NCI-H226 (cell line): Measurements from ENCODE around the gene FBXL13.
"Not testable (repeated sequence)": the region's sequence is repeated elsewhere in the genome, so short reads cannot be mapped to it uniquely, and the experiment has no call there.

Experiments used
- DNase-seq: peaks from one replicate; pipeline ENCODE4 v3.0.0-alpha.2; 2015

The FBXL13 gene

DNA sequence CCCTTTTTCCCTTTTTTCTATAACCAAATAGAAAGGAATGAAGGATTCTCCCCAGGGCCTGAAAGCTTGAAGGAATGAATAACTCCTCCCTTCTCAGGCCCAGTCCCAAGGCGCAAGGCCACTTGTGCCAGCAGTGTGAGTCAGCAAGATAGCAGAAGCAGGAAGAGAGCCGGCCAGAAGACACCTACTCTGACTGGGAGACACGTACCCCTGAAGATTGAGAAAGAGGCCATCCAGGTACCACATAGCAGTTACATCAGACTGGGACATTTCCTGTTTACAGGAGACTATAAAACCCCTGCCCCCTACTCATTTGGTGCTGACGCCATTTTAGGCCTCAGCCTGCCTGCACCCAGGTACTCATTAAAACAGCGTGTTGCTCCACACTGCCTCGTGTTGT lies 96.3 kb downstream of the FBXL13 start:
- DNase-seq, result peak; percentile 95

DNA sequence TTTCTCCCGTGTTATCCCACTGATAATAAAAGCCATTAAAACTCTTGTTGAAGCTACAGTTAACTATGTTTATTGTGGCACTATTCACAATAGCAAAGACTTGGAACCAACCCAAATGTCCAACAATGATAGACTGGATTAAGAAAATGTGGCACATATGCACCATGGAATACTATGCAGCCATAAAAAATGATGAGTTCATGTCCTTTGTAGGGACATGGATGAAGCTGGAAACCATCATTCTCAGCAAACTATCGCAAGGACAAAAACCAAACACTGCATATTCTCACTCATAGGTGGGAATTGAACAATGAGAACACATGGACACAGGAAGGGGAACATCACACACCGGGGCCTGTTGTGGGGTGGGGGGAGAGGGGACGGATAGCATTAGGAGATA lies 97.0 kb downstream of the FBXL13 start:
- DNase-seq, result not testable (repeated sequence)

DNA sequence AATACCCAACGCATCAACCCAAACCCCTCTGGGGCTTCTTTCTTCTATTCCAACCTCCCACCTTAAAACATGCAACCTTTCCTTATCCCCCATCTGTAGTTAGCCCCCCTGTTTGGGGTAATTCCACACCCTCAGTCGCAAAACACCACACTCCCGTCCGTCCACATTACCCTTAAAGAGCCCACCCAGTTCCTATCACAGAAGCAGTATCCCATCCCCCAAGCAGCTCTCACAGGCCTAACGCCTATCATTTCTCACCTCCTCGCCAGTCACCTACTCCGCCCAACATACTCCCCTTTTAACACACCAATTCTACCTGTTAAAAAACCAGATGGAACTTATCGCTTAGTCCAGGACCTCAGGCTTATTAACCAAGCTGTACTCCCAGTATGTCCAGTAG lies 98.1 kb downstream of the FBXL13 start:
- no peak for DNase-seq

DNA sequence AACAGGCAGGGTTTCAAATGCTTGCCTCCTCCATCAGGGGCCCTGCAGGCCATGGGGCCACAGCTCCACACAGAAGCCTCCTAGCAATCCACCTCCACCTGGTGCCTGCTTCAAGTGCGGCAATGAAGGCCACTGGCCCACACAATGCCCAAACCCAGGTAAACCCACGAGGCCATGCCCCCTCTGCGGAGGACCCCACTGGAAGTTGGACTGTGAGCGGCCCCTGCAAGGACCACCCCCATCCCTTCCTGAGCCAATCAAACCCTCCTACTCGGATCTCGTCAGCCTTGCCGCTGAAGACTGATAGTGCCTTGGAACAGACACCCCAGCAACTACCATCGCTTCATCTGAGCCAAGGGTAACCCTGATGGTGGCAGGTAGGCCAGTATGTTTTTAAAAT lies 98.7 kb downstream of the FBXL13 start:
- DNase-seq, result no peak

DNA sequence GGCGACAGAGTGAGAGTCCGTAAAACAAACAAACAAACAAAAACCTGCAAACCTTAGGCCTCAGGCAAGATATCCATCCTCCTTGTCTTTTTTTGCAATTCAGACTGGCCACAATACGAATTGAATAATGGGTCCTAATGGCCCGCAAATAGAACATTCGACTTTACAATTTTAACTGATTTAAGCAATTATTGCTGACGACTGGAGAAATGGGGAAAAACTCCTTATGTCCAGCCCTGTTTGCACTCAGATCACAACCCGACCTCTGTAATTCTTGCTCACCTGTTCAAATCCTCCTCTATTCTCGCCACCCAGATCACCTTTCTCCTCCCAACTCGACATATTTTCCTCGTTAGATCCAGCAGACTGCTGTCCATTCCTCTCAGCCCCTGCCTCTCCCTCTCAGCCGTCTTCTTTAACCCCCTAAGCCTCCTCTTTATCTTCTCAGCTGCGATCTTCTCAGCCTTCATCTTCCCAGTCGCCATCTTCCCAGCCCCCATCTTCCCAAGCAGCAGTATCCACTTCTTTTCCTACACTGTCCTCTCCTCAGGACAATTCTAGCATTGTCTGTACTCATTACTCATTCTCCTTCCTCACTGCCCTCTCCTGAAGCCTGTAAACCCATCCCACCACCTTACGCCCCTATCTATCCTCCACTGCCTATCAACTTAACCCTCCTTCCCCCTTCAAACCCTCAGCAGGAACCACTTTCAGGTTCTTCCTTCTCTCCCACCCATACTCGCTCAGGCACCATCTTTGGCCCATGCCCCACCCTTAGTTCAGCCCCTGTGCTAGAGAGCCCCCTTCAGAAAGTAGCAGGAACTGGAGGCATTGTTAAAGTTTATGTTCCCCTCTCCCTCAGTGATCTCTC lies 100.0 kb downstream of the FBXL13 start:
- no peak for DNase-seq

DNA sequence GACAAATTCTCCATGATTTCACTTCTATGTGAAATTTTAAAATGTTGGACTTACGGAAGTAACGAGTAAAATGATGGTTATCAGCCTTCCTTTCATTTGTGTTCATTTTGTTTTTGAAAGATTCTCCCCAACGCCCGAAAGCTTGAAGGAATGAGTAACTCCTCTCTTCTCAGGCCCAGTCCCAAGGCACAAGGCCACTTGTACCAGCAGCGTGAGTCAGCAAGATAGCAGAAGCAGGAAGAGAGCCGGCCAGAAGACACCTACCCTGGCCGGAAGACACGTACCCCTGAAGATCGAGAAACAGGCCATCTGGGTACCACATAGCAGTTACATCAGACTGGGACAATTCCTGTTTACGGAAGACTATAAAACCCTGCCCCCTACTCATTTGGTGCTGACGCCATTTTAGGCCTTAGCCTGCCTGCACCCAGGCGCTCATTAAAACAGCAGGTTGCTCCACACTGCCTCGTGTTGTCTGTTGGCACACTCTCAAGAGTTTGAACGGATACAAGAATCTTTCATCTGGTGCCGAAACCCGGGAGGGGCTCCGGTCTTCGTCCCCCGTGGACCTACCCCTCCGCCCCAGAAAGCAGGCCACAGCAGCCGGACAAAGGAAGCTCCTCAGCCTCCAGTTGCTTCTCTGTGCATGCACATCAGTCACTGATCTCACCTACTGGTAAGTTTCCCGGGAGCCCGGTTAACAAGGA lies 101.3 kb downstream of the FBXL13 start:
- no peak for DNase-seq

DNA sequence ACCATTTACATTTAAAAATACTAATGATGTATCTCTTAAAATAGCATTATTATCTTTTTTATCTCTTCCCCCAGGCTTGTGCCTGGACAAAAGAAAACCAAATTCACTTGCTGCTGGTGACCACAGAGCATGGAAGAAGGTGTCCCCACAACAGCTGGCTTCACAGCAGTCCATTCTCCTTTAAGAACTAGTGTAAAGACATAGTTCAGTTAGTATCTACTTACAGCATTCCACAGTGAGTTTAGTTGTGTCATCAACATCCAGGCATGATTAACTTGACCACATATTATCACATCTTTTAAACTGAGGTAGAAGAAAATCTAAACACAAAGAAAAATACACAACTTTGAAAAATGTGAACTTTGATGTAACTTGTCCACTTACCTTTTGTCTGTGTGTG lies 106.8 kb downstream of the FBXL13 start:
- peak; percentile 64 for DNase-seq

DNA sequence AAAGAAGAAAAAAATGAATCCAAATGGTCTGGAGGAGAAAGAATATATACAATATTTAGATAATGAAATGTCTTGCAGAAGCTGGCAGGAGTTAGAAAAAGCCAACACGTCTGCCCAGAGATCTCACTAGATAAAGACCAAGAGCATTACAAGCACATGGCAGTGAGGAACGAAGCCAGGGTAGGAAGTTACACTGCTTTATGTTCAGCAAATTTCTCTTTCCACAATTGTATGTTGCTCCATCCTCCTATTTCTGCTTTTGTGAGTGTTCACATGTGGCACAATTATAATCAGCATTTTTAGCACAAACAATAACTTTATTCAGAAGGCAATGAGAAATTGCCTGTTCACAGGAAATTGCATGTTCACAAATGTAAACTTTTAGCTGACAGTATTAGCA lies 108.1 kb downstream of the FBXL13 start:
- DNase-seq, result no peak

DNA sequence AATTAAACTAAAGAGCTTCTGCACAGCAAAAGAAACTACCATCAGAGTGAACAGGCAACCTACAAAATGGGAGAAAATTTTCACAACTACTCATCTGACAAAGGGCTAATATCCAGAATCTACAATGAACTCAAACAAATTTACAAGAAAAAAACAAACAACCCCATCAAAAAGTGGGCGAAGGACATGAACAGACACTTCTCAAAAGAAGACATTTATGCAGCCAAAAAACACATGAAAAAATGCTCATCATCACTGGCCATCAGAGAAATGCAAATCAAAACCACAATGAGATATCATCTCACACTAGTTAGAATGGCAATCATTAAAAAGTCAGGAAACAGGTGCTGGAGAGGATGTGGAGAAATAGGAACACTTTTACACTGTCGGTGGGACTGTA lies 112.6 kb downstream of the FBXL13 start:
- DNase-seq, result not testable (repeated sequence)

DNA sequence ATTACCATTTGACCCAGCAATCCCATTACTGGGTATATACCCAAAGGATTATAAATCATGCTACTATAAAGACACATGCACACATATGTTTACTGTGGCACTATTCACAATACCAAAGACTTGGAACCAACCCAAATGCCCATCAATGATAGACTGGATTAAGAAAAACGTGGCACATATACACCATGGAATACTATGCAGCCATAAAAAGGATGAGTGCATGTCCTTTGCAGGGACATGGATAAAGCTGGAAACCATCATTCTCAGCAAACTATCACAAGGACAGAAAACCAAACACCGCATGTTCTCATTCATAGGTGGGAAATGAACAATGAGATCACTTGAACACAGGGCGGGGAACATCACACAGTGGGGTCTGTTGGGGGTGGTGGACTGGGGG lies 116.6 kb downstream of the FBXL13 start:
- not testable (repeated sequence) for DNase-seq

DNA sequence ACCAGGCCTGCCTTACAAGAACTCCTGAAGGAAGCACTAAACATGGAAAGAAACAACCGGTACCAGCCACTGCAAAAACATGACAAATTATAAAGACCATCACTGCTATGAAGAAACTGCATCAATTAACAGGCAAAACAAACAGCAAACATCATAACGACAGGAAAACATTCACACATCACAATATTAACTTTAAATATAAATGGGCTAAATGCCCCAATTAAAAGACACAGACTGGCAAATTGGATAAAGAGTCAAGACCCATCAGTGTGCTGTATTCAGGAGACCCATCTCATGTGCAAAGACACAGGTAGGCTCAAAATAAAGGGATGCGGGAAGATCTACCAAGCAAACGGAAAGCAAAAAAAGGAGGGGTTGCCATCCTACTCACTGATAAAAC lies 120.2 kb downstream of the FBXL13 start:
- not testable (repeated sequence) for DNase-seq

DNA sequence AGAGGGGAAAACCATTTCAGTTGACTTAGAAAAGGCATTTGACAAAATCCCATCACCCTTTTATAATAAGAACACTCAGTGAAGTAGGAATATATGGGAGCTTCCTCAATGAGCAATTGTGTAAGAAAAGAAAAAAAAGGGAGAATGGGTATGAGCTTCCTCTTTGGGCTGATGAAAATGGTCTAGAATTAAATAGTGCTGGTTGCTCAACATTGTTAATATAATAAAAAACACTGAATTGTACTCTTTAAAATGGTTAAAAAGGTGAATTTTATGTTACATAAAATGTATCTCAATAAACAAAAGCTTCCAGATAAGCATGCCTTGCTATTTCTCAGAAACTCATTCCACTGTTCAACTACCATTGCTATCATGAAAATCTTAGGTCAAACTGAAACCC lies 121.2 kb downstream of the FBXL13 start:
- DNase-seq, result no peak

DNA sequence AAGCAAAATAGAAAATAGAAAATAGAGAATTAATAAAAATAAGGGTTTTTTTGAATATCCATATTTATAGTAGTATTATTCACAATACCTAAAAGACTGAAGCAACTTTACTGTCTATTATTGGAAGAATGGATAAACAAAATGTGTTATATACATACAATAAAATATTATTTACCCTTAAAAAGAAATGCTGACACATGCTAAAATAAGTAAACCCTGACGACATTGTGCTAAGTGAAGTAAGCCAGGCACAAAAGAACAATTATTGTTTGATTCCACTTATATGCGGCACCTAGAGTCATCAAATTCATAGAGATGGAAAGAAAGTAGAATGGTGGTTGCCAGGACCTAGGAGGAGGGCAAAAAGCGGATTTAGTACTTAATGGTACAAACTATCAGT lies 122.8 kb downstream of the FBXL13 start:
- no peak for DNase-seq

DNA sequence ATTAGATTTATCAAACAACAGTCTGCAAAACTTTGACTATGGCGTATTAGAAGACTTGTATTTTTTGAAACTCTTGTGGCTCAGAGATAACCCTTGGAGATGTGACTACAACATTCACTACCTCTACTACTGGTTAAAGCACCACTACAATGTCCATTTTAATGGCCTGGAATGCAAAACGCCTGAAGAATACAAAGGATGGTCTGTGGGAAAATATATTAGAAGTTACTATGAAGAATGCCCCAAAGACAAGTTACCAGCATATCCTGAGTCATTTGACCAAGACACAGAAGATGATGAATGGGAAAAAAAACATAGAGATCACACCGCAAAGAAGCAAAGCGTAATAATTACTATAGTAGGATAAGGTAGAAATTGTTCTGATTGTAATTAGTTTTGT lies 130.4 kb downstream of the FBXL13 start:
- no peak for DNase-seq

DNA sequence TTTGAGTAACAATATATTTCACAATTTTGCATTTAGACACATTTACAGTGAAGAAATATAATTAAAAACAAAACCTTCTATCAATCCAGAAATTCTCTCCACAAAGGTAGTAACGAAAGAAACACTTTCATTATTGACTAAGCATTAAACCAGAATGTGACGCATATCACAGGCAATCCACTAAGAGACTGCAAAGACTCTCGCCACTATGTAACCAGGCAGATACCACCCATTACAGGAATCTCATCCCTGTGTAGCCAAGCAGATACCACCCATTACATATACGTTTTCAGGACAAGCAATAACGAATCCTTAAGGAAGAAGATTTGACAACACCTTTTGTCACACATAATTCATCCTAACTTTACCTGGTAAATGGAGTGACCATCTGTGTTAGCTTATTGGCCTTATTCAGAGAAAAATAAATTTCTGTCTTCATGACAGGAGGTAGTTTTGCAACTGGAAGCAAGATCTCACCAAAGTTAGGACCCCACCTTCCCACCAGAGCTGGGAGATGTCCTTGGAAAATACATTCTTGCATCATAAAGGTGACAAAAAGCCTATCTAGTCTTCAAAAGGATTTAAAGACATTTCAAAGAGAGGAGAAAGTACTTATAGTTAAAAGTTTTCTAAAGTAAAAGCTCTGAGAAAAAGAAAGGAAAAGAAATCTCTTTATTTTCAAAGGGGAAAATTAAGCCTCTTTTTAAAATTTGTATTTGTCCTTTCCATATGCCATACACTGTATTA lies 131.0 kb downstream of the FBXL13 start:
- DNase-seq, result no peak

DNA sequence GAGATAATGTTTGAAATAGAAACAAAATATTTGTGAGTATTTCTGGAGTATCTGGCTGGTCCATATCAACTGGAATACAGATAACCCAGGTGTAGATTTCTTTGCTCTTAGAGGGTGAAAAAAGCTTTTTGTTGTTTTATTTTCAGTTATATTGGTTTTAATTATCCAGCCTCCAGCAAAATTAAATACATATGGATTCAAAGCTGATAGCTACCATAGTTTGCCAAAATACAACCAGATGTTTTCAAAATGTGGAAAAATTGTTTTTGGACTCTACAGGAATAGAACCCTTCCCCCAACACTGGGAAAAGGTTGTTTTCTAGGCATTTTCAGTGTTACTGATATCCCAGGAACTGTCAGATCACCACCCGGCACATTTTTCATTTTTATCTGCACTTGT lies 131.7 kb downstream of the FBXL13 start:
- DNase-seq, result no peak

DNA sequence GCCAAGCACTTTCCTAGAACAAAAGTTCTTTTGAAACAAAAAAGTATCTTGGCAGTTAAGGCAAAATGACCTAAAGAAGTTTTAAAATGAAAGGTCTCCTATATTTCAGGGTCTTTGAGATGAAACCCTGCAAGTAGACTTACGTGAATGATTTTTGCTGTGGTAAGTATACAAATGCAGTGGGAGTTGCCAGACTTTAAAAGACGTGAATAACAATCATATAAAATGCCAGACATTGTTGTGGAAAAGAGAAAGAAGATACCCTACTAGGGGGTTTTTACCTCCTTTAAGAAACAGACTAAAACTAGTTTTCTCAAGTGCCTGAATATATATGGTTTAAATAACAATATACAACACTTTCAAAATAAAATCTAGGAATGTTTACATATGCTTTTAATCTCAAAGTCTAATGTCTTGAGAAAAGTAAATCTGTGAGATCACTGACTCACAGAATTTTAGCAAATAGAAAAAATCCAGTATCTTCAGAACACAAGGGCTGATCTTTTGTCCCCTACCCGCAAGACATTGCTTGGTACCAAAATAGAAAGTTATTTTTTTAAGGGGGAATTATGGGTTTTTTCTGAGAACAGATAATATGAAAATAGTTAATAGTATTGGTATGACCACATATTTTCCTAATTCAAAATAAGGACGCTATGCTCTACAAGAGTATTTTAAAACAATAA lies 132.3 kb downstream of the FBXL13 start:
- DNase-seq, result no peak

DNA sequence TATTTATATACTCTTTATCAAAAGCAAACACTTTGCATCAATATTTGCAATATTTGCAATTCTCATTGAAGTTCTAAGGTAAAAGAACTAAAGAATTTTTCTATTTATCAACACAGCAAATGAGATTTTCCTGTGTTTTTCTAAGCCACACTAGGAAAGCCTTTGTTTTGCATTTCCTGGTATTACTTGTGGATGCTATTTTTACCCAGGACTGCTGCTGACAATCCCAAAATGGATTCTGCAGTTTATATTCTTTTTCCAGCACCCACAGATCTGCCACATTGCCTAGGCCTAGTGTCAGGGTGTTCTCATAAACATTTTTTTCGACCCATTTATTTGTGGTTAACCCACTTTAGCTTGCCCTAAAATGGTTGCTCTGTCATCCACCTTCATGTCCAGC lies 135.9 kb downstream of the FBXL13 start:
- no peak for DNase-seq

DNA sequence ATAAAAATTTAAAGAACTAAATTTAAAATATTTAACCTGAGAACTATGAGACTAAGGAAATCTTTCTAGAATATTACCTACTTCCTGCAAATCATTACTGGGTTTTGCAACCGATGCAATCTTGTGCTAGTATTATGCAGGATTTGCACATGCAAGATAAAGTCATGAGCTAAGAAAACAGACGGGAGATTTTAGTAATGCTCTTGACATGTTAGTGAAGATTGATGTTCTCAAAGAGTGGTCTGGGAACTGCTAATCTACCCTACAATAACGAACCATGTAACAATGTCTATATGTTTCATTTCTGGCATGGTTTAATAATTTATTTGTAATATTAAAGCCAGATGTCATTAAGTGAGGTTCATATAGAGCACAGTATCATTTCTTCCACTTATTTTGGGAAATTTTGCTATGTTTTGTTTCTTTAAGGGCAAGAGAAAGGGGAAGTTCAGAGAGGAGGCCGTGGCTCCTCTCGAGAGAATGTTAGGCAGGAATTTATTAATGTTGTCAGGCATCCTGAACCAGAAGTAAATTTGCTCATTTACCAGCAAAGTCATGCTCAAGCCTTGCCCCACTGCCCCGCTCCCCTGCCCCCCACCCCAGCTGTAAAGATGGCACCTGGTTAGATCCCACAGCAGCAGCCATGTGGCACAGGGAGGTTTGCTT lies 139.0 kb downstream of the FBXL13 start:
- no peak for DNase-seq

DNA sequence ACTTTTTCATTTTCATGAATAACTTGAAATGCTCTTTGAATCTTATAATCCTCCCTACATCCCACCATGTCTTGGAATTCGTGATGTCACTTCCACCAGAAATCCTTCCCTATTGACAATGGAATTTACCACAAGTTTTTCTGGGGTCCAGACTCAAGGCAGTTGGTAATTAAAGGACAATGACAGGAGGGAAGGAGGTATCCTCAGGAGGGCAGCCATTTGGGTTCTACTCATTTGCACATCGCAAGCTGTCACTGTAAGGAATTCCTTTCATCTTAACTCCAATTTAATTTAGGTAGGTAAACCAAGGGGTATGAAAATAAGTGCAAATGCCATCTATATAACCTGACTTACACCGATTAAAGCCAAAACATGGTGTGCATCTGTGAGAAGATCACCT lies 139.9 kb downstream of the FBXL13 start:
- DNase-seq, result no peak

DNA sequence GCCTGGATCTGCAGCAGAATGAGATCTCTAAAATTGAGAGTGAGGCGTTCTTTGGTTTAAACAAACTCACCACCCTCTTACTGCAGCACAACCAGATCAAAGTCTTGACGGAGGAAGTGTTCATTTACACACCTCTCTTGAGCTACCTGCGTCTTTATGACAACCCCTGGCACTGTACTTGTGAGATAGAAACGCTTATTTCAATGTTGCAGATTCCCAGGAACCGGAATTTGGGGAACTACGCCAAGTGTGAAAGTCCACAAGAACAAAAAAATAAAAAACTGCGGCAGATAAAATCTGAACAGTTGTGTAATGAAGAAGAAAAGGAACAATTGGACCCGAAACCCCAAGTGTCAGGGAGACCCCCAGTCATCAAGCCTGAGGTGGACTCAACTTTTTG lies 140.4 kb downstream of the FBXL13 start:
- DNase-seq, result no peak

DNA sequence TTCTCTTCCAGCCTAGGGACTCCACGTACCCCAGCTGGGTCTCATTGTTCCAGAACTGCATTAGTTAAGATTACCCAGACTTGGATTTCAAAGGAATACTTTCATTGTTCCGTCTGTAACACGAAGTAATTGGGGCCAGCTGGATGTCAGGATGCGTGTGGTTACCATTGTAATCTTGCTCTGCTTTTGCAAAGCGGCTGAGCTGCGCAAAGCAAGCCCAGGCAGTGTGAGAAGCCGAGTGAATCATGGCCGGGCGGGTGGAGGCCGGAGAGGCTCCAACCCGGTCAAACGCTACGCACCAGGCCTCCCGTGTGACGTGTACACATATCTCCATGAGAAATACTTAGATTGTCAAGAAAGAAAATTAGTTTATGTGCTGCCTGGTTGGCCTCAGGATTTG lies 140.8 kb downstream of the FBXL13 start:
- DNase-seq, result no peak

DNA sequence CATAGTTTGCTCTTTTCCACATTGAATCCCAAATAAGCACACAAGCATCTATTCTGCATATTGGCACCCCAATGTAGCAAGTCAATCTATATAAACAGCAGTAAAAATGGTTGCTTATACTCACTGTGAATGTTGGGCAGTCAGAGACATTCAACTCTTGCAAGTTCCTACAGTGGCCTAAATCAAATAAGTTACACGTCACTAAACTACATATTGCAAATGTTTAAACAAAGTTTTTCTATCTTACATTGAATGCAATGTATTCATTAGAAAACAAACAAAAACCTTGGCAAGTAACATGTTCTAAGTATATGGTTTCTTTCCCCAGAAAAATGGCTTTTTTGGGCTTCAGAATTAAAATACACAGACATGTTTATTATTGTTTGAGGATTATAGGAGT lies 142.8 kb downstream of the FBXL13 start:
- no peak for DNase-seq
